Peyer's patch (tissue), 4 donors: ENCODE results near the gene RXRA. TPM values are rescaled to one million over a fixed set of nuclear protein-coding genes. Genes with fewer than 3 reads are reported as not detected.

ENCODE experiments used
- DNase-seq, 3 donors: peaks; one replicate each; pipeline ENCODE4 v3.0.0-alpha.2; 2017 to 2019
- H3K27ac ChIP-seq, 4 donors: fragments of 200-600 bp; sonication (generic); one replicate each; pipeline ENCODE4 v1.5.1; 2016 to 2019
- H3K27me3 ChIP-seq, 2 donors: fragments of 200-600 bp; sonication (generic); one replicate each; pipeline ENCODE4 v1.5.1; 2019
- H3K36me3 ChIP-seq, 3 donors: fragments of 200-600 bp; sonication (generic); one replicate each; pipeline ENCODE4 v1.5.1; 2016 to 2019
- H3K4me1 ChIP-seq, 4 donors: fragments of 200-600 bp; sonication (generic); one replicate each; pipeline ENCODE4 v1.5.1; 2016 to 2019
- H3K4me3 ChIP-seq, 4 donors: fragments of 200-600 bp; sonication (generic); 1 replicate in 3 of 4; 2 replicates in 1 of 4; pipeline ENCODE4 v1.5.1; 2016 to 2019; ENCODE audit warnings: mild to moderate bottlenecking in 1 of 4
- H3K9me3 ChIP-seq, 4 donors: fragments of 200-600 bp; sonication (generic); one replicate each; pipeline ENCODE4 v1.5.1; 2016 to 2019; ENCODE audit warnings: mild to moderate bottlenecking in 1 of 4
- CTCF ChIP-seq, 6 experiments: fragments of 450-650 bp in 4 of 6; fragments of 200-600 bp in 2 of 6; sonication (generic) in 1 of 6; IDR thresholded peaks; one replicate each; pipeline ENCODE4 v1.5.1; 2017 to 2019; ENCODE audit warnings: antibody characterized with exemption in 6 of 6, mild to moderate bottlenecking in 3 of 6, moderate library complexity in 1 of 6
- POLR2A ChIP-seq, 2 donors: fragments of 450-650 bp; IDR thresholded peaks; one replicate each; pipeline ENCODE4 v1.5.1; 2017; ENCODE audit warnings: antibody characterized with exemption in 2 of 2, mild to moderate bottlenecking in 2 of 2, moderate library complexity in 2 of 2
- total RNA-seq, 4 donors: library from RNA; depleted of rRNA; stranded (reverse); fragments of >200 nt; gene quantifications; one replicate each; pipeline ENCODE4 v1.1.0, GENCODE V29; 2016

RXRA gene
- total RNA-seq, 4 donors from 2014 or later = 54.5 to 83.6 (median 65.4) TPM

GRCh38 chr9:134295746-134296250 lies 30.5 kb upstream of the RXRA start:
- DNase-seq = no peak
- no peak overlapping the region for H3K27ac ChIP-seq

GRCh38 chr9:134296301-134297082 lies 29.8 kb upstream of the RXRA start:
- no peak overlapping the region for H3K4me3 ChIP-seq
- no peaks in the 10 kb centered on the region for H3K9me3 ChIP-seq
- TF ChIP-seq CTCF (IDR thresholded peaks at IDR 0.05) = no peak
- no peak for TF ChIP-seq POLR2A (IDR thresholded peaks at IDR 0.05)
- no peaks in the 10 kb centered on the region for H3K27me3 ChIP-seq
- H3K4me1 ChIP-seq = peaks cover 0 to 14% (median 2%) of the 10 kb centered on the region in 4 donors
- H3K36me3 ChIP-seq = no peaks in the 10 kb centered on the region
- no peak overlapping the region for H3K27ac ChIP-seq
- no peak for DNase-seq

More at GRCh38 chr9:134295746-134296250, 30.5 kb upstream of the RXRA start:
- H3K4me1 ChIP-seq = peaks cover 0 to 14% (median 2%) of the 10 kb centered on the region in 4 donors
- H3K36me3 ChIP-seq = no peaks in the 10 kb centered on the region
- no peaks in the 10 kb centered on the region for H3K27me3 ChIP-seq
- H3K4me3 ChIP-seq = no peak overlapping the region
- no peaks in the 10 kb centered on the region for H3K9me3 ChIP-seq
- TF ChIP-seq POLR2A (IDR thresholded peaks at IDR 0.05) = no peak
- no peak for TF ChIP-seq CTCF (IDR thresholded peaks at IDR 0.05)

- H3K9me3 ChIP-seq = no peaks in the 10 kb centered on the region
- no peak overlapping the region for H3K4me3 ChIP-seq
- peaks cover 0 to 14% (median 2%) of the 10 kb centered on the region in 4 donors for H3K4me1 ChIP-seq
- no peak overlapping the region for H3K27ac ChIP-seq
- no peak for TF ChIP-seq POLR2A (IDR thresholded peaks at IDR 0.05)
- TF ChIP-seq CTCF (IDR thresholded peaks at IDR 0.05) = no peak
- no peak for DNase-seq
- no peaks in the 10 kb centered on the region for H3K36me3 ChIP-seq
- H3K27me3 ChIP-seq = no peaks in the 10 kb centered on the region
Measured at GRCh38 chr9:134297083-134297410, 29.2 kb upstream of the RXRA start.

GRCh38 chr9:134297576-134297975 lies 28.7 kb upstream of the RXRA start:
- Histone ChIP-seq H3K4me1 (peaks cover 0 to 14% (median 2%) of the 10 kb centered on the region in 4 donors), H3K27ac (no peak overlapping the region), H3K4me3 (no peak overlapping the region), H3K36me3 (no peaks in the 10 kb centered on the region), H3K27me3 (no peaks in the 10 kb centered on the region), H3K9me3 (no peaks in the 10 kb centered on the region)
- no peak for TF ChIP-seq CTCF (IDR thresholded peaks at IDR 0.05)
- no peak for TF ChIP-seq POLR2A (IDR thresholded peaks at IDR 0.05)
- DNase-seq = no peak

GRCh38 chr9:134298000-134298399 lies 28.3 kb upstream of the RXRA start:
- Histone ChIP-seq H3K4me3 (no peak overlapping the region), H3K36me3 (no peaks in the 10 kb centered on the region), H3K27ac (no peak overlapping the region), H3K4me1 (peaks cover 0 to 14% (median 2%) of the 10 kb centered on the region in 4 donors), H3K27me3 (no peaks in the 10 kb centered on the region), H3K9me3 (no peaks in the 10 kb centered on the region)
- TF ChIP-seq POLR2A (IDR thresholded peaks at IDR 0.05) (no peak), CTCF (IDR thresholded peaks at IDR 0.05) (no peak)
- no peak for DNase-seq
